GM18502 (cell line): ENCODE results near the gene DCTN3.
"Not testable (repeated sequence)": the region's sequence is repeated elsewhere in the genome, so short reads cannot be mapped to it uniquely, and the experiment has no call there.

Source experiments
- ATAC-seq: cut with Tn5 transposase; IDR thresholded peaks from one replicate; pipeline ENCODE4 v1.9.1; 2021; ENCODE audit warnings: mild to moderate bottlenecking; ENCODE audit not compliant: unreplicated experiment, poor library complexity

The DCTN3 gene

DNA sequence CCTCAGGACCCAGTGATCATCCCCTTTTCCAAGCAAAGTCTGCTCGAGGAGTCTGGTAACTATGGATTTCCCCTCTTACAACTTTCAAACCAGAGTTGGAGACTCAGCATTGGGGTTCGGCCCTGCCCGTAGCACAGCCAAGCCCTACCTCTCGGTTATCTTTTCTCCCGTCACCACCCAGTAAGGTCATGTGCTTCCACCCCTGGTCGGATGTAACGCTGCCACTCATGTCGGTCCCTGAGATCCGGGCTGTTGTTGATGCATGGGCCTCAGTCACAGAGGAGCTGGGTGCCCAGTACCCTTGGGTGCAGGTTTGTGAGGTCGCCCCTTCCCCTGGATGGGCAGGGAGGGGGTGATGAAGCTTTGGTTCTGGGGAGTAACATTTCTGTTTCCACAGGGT is 27.4 kb upstream of the DCTN3 start:
- ATAC-seq = no peak

DNA sequence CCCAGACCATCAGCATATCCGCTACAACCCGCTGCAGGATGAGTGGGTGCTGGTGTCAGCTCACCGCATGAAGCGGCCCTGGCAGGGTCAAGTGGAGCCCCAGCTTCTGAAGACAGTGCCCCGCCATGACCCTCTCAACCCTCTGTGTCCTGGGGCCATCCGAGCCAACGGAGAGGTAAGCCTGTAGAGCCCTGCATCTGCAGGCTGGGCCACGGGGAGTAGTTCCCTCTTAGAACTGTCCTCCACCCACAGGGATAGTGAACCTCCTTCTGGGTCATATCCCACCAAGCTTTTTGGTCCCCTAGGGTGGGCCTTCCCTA is 26.7 kb upstream of the DCTN3 start:
- ATAC-seq = no peak

DNA sequence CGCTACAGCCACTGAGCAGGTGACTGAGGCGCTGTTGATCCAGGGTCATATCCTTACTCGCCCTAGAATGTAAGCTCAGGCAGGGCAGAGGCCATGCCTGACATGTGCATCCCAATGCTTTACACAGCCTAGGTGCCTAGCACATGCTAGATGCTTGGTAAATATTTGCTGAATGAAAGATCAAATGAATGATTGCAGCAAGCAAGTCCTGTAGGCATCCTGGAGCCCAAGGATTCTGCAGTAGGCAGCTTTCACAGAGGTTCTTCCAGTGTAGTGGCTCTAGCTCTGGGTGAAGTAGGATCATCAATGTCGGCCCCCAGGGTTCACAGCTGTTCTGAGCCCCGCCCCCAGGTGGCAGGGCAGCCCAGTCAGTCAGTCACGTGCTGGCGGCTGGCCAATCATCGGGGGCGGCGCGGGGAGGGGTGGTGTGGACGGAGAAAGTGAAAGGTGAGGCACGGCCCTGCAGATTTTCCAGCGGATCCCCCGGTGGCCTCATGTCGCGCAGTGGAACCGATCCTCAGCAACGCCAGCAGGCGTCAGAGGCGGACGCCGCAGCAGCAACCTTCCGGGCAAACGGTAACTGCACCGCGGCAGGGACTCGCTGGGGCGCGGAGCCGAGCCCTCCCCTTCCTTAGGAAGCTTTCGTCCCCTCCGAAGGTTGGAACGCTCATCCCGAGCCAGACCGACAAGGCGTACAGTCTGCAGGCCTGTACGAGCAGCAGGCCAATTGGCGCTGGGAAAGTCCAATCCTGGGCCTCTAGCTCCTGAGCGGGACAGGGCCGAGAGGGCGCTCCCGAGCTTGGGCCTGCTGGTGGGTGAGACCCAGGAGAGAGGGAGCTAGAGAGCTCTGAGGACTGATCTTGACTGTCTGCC is 26.2 kb upstream of the DCTN3 start, which contains the start of gene GALT:
GALT (plus strand) TSS at position 465 of the 873 bp plus-strand sequence; CDS start at position 495, 30 bp downstream.
- ATAC-seq = peak; percentile 88

DNA sequence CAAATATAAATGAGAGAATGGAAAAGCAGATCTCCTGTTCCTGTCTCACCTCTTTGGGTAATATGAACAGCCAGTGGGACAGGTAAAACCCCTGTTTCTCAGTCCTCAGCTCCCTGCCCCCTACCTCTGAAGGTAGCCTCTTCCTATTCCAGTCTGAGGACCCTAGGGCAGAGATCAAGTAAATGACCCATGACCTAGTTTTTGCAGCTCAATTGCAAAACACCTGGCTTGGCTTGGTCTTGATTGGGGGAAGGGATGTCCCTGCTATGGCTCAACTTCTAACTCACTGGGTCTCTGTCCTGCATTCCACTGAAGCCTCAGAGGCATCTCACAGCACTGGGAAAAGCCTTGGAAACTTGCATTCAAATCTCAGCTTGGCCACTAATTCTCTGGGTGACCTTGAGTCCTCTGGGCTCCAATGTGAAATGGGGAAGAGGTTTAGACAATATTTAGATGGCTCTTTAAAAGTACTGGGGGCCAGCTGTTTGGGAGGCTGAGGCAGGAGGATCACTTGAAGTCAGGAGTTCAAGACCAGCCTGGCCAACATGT is 24.5 kb upstream of the DCTN3 start:
- no peak for ATAC-seq

DNA sequence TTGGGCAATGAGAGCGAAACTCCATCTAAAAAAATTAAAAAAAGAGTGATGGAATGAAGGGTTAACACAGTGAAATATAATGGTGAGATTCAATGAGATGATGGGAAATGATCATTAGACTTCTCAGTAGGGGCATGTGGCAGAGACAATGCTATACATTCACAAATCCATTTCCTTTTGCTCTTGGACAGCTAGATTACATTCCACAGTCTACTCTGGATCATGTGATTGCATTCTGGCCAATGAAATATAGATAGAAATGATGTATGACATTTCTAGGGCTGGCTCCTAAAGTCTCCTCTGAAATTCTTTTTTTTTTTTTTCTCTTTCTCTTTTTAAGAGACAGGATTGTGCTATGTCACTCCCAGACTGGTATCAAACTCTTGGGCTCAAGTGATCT is 22.4 kb upstream of the DCTN3 start:
- ATAC-seq = no peak

DNA sequence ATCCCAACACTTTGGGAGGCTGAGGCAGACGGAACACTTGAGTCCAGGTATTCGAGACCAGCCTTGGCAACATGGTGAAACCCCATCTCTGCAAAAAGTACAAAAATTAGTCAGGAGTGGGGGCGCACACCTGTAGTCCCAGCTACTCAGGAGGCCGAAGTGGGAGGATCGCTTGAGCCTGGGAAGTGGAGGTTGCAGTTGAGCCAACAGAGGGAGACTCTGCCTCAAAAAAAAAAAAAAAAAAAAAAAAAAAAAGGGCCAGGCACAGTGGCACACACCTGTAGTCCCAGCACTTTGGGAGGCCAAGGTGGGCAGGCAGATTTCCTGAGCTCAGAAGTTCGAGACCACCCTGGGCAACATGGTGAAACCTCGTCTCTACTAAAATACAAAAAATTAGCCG is 19.0 kb upstream of the DCTN3 start:
- not testable (repeated sequence) for ATAC-seq

DNA sequence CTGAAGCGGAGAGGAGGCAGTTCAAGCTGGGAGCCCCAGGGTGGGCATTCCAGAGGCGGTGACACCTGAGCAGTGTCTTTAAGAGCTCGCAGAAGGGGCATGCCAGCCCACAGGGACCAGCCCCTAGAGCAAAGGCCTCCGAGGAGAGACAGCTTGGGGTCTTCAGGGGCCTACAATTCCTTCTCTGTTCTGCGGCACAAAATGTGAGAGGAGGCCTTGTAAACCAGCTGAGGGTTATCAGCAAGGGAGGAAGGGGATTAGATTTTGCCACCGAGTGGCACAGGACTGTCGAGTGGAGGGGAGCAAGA is 17.8 kb upstream of the DCTN3 start:
- no peak for ATAC-seq

DNA sequence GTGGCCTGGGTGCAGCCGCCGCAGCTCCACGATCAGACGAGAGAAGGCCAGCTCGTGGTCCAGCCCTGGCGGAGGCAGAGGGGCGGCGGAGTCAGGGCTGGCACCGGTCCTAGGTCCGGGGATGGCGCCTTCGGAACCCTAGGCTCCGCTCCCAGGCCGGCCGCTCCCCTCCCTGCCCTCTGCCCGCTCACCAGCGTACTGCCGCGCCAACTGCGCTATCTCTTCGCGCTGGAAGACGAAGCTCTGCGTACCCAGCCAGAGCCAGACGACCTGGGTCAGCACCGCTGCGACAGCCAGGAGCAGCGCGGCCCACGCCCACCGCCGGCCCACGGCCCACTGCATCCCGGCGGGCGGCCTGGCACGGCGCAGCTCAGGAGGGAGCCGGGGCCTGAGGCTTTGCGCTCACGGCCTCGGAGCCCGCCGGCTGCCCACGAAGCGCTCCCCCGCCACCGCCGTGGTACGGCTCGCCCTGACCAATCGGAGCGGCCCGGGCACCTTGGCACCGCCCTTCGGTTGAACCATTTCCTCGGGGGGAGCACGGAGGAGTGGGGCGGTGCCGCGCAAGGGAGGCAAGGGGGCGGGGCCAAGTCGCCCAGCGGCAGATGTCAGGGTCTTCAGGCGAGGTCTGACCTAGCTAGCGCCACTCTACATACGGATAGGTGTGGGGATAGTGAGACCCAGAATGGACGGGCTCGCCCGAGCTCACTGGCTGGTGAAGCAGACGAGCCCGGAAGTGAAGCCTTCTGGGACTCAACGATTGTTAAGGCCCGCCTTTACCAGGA is 17.3 kb upstream of the DCTN3 start, which contains the start of gene SIGMAR1:
SIGMAR1 (minus strand) TSS at position 432 of the 782 bp plus-strand sequence; CDS start at position 342, 90 bp downstream.
- peak; percentile 93 for ATAC-seq

DNA sequence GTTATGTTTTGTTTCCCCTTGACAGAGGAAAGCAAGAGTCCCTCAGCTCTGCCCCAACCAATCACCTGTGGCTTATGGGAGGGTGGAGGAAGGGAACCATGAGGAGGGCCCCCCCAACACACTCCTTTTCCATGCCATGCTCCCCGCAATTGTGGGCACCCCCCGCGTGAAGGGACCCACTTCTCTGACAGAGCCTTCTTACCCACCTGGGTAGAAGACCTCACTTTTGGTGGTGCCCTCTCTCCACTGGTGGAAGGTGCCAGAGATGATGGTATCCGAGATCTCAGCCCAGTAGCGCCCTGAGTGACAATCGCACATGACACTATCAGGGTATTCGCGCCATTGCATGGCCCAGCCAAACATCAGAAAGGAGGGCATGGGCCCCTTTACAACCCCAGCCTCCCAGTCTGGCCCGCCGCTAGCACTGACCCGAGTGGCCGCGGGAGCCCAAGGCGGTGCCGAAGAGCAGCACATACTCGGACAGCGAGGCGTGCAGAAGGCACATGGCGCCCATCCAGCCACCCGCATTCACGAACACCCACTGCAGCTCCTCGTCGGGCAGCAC is 16.6 kb upstream of the DCTN3 start:
- no peak for ATAC-seq

DNA sequence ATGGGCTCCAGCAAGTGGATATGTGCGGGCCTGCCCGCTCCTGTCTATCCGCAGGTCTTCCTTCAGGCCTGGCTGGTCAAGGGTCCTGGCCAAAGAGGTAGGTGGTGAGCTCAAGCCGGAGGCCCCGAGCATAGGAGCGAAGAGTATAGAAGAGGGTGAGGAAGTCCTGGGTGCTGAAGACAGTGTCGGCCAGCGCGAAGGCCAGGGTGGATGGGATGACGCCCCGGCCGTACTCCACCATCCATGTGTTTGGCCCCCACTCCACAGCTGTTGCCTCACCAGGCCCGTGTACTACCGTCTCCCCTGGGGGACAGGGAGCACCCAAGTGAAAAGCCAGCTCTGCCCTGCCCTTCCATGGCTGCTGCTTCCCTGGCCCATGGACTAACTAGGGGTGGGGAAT is 15.3 kb upstream of the DCTN3 start:
- ATAC-seq = no peak

DNA sequence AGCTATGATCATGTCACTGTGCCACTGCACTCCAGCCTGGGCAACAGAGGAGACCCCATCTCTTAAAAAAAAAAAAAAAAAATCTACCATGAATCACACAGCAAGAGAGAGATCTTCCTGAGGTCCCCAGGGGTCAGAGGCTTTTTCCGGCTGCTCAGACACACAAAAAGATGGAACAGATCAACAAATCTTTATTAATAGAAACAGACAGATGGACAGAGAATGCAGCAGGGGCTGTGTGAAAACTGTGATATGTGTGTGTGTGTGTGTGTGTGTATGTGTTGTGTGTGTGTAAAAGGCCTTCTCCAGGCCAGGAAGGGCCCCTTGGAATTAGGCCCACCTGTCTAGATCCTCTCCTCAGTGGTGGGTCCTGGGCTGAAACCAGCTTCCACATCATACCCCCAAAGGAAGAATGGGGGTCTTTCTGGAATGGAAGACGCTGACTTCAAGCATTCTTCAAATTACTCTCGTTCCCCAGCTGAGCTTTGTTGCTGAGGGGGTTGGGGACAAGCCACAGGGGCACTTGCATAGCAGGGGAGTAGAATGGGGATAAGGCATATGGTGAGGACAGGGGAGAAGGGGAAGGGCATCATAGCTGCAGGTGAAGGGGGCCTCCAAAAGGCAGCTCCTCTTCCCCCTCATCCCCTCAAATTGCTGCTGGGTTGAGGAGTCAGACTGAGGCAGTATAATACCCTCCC is 14.4 kb upstream of the DCTN3 start:
- ATAC-seq = no peak

DNA sequence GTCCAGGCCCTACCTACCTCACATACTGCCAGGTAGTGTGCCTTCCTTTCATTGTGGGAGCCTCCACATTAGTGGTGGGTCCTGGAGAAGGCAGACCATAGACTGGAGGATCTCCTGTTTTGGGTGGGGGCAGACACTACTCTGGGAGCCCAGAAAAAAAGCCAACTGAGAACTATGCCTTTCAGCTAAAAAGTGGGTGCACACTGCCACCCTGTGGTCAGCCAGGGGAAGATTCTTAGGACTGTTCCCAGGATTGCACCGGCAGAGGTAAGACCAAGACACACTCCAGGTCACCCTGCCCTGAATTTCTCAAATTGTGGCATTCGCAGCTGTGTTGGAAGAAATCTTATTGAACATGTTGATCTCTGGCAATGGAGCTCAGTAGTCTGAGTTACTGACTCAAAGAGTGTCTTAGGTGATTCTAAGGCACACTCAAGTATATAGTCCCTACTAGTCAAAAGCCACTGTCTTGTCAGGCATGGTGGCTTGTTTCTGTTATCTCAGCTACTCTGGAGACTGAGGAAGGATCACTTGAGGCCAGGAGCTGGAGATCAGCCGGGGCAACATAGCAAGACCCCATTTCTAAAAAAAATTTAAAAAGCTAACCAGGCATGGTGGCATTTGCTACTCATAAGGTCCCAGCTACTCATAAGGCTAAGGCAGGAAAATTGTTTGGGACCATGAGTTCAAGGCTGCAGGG is 13.7 kb upstream of the DCTN3 start:
- ATAC-seq = no peak

DNA sequence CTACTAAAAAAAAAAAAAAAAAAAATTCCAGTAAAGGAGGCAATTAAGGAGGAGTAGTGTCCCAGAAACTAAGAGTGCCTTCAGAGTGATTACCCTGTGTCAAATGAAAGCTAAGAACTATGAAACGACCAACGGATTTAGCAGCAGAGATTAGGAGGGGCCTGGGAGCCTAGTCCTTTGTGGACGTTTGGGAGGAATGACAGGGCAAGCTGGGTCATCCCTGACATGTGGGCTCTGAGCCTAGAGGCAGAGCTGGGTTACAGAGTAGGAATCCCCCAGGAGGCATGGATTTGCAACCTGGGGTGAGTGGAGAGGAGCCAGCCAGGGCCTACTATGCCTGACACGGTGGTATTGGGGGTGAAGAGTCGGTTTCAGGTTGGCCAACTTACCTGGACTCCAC is 12.9 kb upstream of the DCTN3 start:
- ATAC-seq = no peak

DNA sequence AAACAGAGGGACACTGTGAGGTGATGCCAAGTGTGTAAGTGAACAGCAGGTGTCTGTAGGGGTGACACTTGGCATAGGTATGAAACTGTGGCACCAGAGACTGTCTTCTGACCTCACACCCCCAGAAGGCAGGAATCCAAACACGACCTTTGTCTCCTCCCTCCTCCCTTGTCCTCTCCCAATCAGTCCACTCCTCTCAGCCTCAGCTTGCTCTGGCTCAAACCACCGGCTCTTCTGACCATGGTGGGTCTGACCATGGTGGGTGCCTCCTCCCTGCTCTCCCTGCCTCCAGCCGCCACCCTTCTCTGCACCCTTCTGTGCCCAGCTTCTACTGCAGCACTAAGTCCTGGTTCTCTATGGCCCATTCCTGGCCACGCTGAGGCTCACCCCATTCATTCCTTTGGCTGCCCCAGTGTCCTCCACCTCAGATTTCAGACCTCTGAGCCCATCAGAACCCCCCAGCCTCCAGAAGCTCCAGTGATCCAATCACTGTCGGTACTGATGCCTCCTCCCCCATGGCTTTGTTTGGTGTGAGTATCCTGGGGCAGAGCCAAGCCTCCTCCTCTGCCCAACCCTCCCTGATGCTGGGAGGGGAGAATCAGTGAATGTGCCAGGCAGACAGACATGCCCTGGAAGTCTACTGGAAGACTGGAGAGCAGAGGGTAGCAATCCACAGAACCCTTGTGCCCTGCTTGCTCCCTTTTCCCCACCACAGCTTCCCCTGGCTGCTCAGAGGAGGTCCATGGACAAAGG is 10.3 kb upstream of the DCTN3 start:
- no peak for ATAC-seq

DNA sequence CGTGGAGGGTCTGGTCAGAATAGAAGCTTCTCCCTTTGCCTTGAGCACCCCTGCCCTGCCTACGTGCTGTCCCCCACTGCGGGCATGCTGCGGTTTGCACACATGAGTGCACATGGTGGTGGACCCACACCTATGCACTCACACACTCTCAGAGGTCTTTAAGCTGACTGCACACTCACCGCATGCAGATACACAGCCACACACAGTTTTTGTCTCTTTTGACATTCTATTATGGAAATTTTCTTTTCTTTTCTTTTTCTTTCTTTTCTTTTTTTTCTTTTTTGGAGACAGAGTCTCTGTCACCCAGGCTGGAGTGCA is 9.2 kb upstream of the DCTN3 start:
- no peak for ATAC-seq

DNA sequence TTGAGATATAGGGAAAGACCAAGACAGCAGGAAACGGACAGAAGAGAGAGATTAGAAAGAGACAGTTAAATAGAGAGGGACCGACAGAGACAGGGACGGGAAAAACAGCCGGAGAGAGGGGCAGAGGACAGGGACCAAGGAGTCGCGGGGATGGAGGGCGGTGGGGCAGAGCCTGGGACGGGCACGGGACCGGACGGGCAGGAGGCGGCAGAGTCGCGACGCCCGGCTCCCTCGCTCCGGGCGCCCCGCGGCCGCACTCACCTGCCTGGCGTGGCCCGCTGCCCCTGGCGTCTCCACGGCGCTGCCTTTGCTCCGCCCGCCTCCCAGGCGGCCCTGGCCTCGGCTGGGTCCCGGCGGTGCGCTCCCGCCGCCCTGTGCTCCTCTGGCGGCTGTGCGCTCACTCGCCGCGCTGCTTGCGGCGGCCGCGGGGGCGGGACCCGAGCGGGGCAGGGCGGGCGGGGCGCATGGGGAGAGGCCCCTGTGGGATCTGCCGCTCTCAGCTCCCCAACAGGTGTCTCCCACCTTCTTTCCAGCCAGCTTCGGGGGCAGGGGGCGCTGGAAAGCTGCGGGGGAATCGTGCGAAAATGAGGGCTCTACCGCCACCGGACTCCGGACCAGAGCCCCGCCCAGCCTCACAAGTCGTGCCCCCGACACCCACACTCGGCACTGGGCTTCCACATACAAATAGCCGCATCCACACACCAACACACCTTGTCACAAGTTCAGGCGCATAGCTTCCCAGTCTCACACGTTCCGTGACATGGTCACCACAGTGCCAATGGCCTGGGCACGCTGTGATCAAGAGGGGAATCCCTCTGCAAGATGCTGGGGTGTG is 8.6 kb upstream of the DCTN3 start, which contains the start of gene ARID3C:
ARID3C (minus strand) TSS at position 411 of the 835 bp plus-strand sequence. CDS start 1,052 bp downstream, outside the sequence.
- ATAC-seq = no peak

DNA sequence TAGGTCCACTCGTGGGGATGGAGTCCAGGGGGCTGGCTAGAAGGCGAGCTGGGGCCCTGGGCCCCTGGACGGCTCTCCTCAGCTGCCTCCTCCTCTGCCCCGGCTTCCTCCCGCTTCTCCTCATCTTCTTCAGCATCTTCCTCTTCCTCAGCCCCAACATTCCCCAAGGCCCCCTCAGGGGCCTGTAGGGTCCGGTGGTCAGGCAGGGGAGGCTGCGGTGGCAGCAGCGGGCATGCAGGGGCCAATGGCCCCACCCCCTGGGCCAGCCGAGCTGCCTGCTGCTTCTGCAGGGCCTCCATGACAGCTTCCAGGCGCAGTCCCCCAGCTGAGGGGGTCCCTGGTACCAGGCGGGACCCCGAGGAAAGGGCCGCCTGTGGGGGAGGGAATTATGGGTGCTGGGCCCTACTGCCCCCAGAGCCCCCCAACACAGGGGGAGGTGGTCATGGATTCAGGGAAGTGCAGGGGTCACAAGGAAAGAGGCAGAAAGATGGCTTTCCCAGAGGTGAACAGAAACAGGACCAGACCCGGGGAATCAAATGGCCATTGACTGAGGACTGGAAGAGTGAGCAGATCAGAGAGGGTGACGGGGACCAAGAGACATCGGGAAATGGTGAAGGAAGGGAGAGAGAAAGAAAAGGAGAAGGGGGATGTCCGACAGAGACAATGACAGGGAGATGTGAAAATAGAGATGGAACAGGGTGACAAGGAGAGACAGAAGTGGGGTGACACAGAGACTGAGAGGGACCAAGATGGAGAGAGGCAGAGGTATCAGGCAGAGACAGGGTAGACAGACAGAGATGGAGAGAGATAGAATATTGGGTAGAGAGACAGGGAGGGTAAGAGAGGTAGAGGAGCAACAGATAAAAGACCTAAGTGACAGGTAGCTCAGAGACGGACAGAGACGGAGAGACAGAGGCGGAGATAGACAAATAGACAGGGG is 7.7 kb upstream of the DCTN3 start:
- no peak for ATAC-seq
